GM19372 (cell line): ENCODE results near the gene SOX6.
"Not testable (repeated sequence)": the region's sequence is repeated elsewhere in the genome, so short reads cannot be mapped to it uniquely, and the experiment has no call there.

Source experiments
- ATAC-seq: cut with Tn5 transposase; IDR thresholded peaks from one replicate; pipeline ENCODE4 v1.9.1; 2021; ENCODE audit warnings: mild to moderate bottlenecking, low read depth, moderate library complexity; ENCODE audit not compliant: unreplicated experiment

Gene SOX6

GRCh38 chr11:16356057-16356760 lies at the start of gene SOX6:
SOX6 (minus strand) TSS chr11:16356546; CDS start chr11:16341248, 15,298 bp downstream.
- ATAC-seq: no peak

- ATAC-seq: no peak
Observed at GRCh38 chr11:16404781-16405285, 48.5 kb upstream of the SOX6 start.

- no peak for ATAC-seq
Observed at GRCh38 chr11:16403851-16404250, 47.5 kb upstream of the SOX6 start.

- no peak for ATAC-seq
Observed at GRCh38 chr11:16403448-16403803, 47.1 kb upstream of the SOX6 start.

- ATAC-seq: no peak
Observed at GRCh38 chr11:16402654-16403447, 46.5 kb upstream of the SOX6 start.

- no peak for ATAC-seq
Observed at GRCh38 chr11:16397390-16397789, 41.0 kb upstream of the SOX6 start.

GRCh38 chr11:16395601-16396000 lies 39.3 kb upstream of the SOX6 start:
- ATAC-seq: no peak

- ATAC-seq: no peak
Observed at GRCh38 chr11:16394947-16395346, 38.6 kb upstream of the SOX6 start.

- no peak for ATAC-seq
Observed at GRCh38 chr11:16393340-16393739, 37.0 kb upstream of the SOX6 start.

- ATAC-seq: no peak
Observed at GRCh38 chr11:16392616-16393015, 36.3 kb upstream of the SOX6 start.

- not testable (repeated sequence) for ATAC-seq
Observed at GRCh38 chr11:16390826-16391225, 34.5 kb upstream of the SOX6 start.

- no peak for ATAC-seq
Observed at GRCh38 chr11:16385099-16385498, 28.8 kb upstream of the SOX6 start.

- ATAC-seq: no peak
Observed at GRCh38 chr11:16382638-16383380, 26.5 kb upstream of the SOX6 start.

- ATAC-seq: no peak
Observed at GRCh38 chr11:16382186-16382585, 25.8 kb upstream of the SOX6 start.

GRCh38 chr11:16380941-16381568 lies 24.7 kb upstream of the SOX6 start:
- ATAC-seq: no peak

GRCh38 chr11:16378906-16379305 lies 22.6 kb upstream of the SOX6 start:
- ATAC-seq: no peak

GRCh38 chr11:16377746-16378145 lies 21.4 kb upstream of the SOX6 start:
- ATAC-seq: no peak

- not testable (repeated sequence) for ATAC-seq
Observed at GRCh38 chr11:16375664-16376063, 19.3 kb upstream of the SOX6 start.

GRCh38 chr11:16373768-16374167 lies 17.4 kb upstream of the SOX6 start:
- no peak for ATAC-seq

GRCh38 chr11:16372355-16372754 lies 16.0 kb upstream of the SOX6 start:
- no peak for ATAC-seq

- no peak for ATAC-seq
Observed at GRCh38 chr11:16367252-16367651, 10.9 kb upstream of the SOX6 start.
